Measurements from ENCODE around the gene MAST4. TPM values are rescaled to one million over a fixed set of nuclear protein-coding genes. Genes with fewer than 3 reads are reported as not detected.

Gene MAST4
- total and polyA plus RNA-seq, 2 of the 13 experiments (the other 11 are each of a cell fraction or from before 2014, with no cell fraction given): 3.4 to 3.7 TPM

DNA sequence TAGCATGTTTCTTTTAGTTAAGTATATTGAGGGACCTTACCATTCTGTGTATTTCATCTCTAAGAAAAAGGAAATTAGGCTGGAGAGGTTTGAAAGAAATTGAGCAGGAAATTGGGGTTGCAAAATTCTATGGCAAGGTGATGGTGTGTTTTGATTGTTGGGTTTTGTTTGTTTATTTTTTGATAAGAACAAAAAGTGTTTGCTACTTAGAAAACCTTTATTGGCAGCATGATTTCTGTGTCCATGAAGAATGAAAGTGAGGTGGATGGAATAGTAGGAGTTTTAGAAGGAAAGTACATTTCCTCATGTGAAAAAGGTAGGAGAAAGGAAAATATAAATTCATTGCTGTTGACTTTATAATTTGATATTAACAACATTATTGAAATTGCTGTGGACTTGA, 433.3 kb downstream of the MAST4 start (continued):
- TF ChIP-seq CREB1 (IDR thresholded peaks at IDR 0.05) (no peak), CREB1 (CRISPR knock-in tag; IDR thresholded peaks at IDR 0.05) (no peak), AKAP8 (CRISPR knock-in tag; IDR thresholded peaks at IDR 0.05) (no peak), PAX8 (CRISPR knock-in tag; IDR thresholded peaks at IDR 0.05; ENCODE audit: borderline replicate concordance) (no peak), PPARG (CRISPR knock-in tag; conservative IDR thresholded peaks at IDR 0.05) (no peak)

DNA sequence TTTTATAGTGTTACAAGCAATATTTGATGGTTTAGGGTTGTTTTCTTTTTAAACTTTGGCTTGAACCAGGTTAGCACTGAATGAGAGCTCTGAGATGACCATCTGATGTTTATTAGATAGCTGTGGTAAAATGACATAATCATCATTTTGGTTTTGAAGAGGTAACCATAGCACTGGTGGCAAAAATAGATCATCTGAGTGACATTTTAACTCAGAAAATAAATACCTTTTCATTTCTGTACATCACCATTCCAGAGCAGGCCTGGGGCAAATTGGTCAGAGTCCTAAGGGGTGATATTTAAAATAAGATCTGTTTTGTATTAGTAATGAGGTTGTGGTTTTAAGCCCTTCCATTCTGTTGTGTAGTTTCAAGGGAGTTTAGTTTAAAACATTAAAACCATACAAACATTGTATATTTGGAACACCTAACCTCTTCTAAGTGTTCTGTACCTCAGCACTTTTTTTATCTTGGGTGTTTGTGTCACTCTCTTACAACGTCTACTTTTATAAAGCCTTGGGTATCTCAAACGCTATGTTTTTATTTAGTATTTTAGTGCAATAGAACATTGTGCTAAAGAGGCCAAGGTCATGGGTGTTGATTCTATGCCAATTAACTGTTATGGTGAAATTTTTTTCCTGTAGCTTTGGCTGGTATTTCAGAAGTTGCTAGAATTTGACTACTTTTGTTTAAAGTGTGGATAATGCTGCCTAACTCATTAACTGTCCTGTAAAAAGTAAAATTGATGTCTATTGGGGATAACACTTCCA, 434.3 kb downstream of the MAST4 start:
- Histone ChIP-seq H3K4me3 (replicated peaks in 1 of 3; ENCODE audit: insufficient read depth in 1 of 3, low read depth in 2 of 3, low read length in 3 of 3) (no peak overlapping the region), H4K20me1 (ENCODE audit: insufficient read depth, low read length) (no peaks in the 10 kb centered on the region), H3K36me3 (replicated peaks in 1 of 2; ENCODE audit: control insufficient read depth in 1 of 2, insufficient read depth in 2 of 2, low read length in 2 of 2) (no peaks in the 10 kb centered on the region), H3K4me2 (ENCODE audit: low read depth, low read length) (no peak overlapping the region), H3K9ac (ENCODE audit: insufficient read depth, low read depth, low read length) (no peak overlapping the region), H3K27me3 (ENCODE audit: control insufficient read depth in 1 of 2, insufficient read depth in 2 of 2, low read length in 2 of 2) (no peaks in the 10 kb centered on the region), H2AFZ (ENCODE audit: low read length) (no peak overlapping the region), H3K9me3 (ENCODE audit: low read length) (no peaks in the 10 kb centered on the region), H3K79me2 (ENCODE audit: insufficient read depth, low read length) (no peaks in the 10 kb centered on the region), H3K4me1 (ENCODE audit: insufficient read depth, low read length) (peaks cover 27% of the 10 kb centered on the region), H3K27ac (ENCODE audit: extremely low read length, insufficient read depth, low read length) (no peak overlapping the region)
- no peak for ATAC-seq
- no peak for FAIRE-seq
- in situ Hi-C loops (cut with HindIII; ENCODE audit: extremely low pct_ligation_motif_present, low pct_unique_long_range_greater_than_20kb): no loop called here
- DNase-seq (ENCODE audit: low spot score): no peak
- POLR2A ChIA-PET: no interaction called here
- intact Hi-C loops (cut with micrococcal nuclease; ENCODE audit: unreplicated experiment): no loop called here
- WGBS (ENCODE audit: low lambda C conversion rate): 71% methylated on average over 2 of the region's 2 CpGs
- BruUV-seq (replicated peaks): no TSS peak
- CTCF ChIA-PET (ENCODE audit: low intra/inter-chr PET ratio, low total read pairs): no interaction called here
- TF ChIP-seq, protein P1, sequence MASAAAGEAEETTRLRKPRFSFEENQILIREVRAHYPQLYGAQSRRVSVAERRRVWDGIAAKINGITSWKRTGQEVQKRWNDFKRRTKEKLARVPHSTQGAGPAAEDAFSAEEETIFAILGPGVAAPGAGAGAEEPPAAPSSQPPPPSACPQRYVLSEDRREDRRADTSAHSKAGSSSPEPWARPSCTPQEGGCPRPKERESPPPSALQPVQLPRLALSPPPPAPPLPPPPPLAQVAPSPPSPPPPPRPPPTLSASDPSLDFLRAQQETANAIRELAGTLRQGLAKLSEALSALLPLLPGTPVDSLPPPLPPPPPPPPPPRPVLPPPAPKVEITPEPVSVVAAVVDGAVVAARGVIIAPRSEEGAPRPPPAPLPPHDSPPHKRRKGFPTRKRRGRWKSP (CRISPR knock-in tag; IDR thresholded peaks at IDR 0.05): no peak
- TF ChIP-seq, protein P2, sequence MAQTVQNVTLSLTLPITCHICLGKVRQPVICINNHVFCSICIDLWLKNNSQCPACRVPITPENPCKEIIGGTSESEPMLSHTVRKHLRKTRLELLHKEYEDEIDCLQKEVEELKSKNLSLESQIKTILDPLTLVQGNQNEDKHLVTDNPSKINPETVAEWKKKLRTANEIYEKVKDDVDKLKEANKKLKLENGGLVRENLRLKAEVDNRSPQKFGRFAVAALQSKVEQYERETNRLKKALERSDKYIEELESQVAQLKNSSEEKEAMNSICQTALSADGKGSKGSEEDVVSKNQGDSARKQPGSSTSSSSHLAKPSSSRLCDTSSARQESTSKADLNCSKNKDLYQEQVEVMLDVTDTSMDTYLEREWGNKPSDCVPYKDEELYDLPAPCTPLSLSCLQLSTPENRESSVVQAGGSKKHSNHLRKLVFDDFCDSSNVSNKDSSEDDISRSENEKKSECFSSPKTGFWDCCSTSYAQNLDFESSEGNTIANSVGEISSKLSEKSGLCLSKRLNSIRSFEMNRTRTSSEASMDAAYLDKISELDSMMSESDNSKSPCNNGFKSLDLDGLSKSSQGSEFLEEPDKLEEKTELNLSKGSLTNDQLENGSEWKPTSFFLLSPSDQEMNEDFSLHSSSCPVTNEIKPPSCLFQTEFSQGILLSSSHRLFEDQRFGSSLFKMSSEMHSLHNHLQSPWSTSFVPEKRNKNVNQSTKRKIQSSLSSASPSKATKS (CRISPR knock-in tag; IDR thresholded peaks at IDR 0.05): no peak
- TF ChIP-seq JUN (CRISPR knock-in tag; IDR thresholded peaks at IDR 0.05) (no peak), RFXANK (CRISPR knock-in tag; IDR thresholded peaks at IDR 0.05) (no peak), ZNF660 (CRISPR knock-in tag; IDR thresholded peaks at IDR 0.05; ENCODE audit: borderline replicate concordance, low read depth) (no peak)
- TF ChIP-seq, protein P3, sequence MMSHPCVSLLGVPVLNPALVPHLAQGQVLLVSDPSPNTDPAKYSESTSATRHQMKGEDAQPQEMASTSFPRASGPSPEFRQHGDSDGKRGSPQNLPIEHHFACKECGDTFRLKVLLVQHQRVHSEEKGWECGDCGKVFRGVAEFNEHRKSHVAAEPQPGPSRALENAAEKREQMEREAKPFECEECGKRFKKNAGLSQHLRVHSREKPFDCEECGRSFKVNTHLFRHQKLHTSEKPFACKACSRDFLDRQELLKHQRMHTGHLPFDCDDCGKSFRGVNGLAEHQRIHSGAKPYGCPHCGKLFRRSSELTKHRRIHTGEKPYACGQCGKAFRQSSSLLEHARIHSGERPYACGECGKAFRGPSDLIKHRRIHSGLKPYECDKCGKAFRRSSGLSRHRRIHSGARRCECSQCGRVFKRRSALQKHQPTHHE (CRISPR knock-in tag; IDR thresholded peaks at IDR 0.05; ENCODE audit: borderline replicate concordance): no peak
- TF ChIP-seq, protein P4, sequence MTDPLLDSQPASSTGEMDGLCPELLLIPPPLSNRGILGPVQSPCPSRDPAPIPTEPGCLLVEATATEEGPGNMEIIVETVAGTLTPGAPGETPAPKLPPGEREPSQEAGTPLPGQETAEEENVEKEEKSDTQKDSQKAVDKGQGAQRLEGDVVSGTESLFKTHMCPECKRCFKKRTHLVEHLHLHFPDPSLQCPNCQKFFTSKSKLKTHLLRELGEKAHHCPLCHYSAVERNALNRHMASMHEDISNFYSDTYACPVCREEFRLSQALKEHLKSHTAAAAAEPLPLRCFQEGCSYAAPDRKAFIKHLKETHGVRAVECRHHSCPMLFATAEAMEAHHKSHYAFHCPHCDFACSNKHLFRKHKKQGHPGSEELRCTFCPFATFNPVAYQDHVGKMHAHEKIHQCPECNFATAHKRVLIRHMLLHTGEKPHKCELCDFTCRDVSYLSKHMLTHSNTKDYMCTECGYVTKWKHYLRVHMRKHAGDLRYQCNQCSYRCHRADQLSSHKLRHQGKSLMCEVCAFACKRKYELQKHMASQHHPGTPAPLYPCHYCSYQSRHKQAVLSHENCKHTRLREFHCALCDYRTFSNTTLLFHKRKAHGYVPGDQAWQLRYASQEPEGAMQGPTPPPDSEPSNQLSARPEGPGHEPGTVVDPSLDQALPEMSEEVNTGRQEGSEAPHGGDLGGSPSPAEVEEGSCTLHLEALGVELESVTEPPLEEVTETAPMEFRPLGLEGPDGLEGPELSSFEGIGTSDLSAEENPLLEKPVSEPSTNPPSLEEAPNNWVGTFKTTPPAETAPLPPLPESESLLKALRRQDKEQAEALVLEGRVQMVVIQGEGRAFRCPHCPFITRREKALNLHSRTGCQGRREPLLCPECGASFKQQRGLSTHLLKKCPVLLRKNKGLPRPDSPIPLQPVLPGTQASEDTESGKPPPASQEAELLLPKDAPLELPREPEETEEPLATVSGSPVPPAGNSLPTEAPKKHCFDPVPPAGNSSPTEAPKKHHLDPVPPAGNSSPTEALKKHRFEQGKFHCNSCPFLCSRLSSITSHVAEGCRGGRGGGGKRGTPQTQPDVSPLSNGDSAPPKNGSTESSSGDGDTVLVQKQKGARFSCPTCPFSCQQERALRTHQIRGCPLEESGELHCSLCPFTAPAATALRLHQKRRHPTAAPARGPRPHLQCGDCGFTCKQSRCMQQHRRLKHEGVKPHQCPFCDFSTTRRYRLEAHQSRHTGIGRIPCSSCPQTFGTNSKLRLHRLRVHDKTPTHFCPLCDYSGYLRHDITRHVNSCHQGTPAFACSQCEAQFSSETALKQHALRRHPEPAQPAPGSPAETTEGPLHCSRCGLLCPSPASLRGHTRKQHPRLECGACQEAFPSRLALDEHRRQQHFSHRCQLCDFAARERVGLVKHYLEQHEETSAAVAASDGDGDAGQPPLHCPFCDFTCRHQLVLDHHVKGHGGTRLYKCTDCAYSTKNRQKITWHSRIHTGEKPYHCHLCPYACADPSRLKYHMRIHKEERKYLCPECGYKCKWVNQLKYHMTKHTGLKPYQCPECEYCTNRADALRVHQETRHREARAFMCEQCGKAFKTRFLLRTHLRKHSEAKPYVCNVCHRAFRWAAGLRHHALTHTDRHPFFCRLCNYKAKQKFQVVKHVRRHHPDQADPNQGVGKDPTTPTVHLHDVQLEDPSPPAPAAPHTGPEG (CRISPR knock-in tag; IDR thresholded peaks at IDR 0.05): no peak

Measured in HepG2 (cell line).